Right lobe of liver (tissue), 6 donors: ENCODE results near the gene AXIN1. TPM values are rescaled to one million over a fixed set of nuclear protein-coding genes. Genes with fewer than 3 reads are reported as not detected.

Experiments used
- ATAC-seq, 4 donors: fragments of 200-7000 bp; cut with Tn5 transposase; one replicate each; pipeline ENCODE4 v1.9.1; 2020; ENCODE audit warnings: mild to moderate bottlenecking in 4 of 4, moderate library complexity in 4 of 4
- DNase-seq, 3 donors: peaks; one replicate each; pipeline ENCODE4 v3.0.0-alpha.2; 2020
- H3K27ac ChIP-seq, 3 donors: fragments of 200-600 bp; one replicate each; pipeline ENCODE4 v1.8.0; 2022
- H3K27me3 ChIP-seq, 2 donors: fragments of 200-600 bp; one replicate each; pipeline ENCODE4 v1.8.0; 2022
- H3K36me3 ChIP-seq, 4 donors: fragments of 200-600 bp; sonication (generic) in 1 of 4; one replicate each; pipeline versions ENCODE4 v1.5.1 to v1.8.0; 2017 to 2022; ENCODE audit warnings: control low read depth in 1 of 4
- H3K4me1 ChIP-seq, 4 donors: fragments of 200-600 bp; sonication (generic) in 1 of 4; one replicate each; pipeline versions ENCODE4 v1.5.1 to v1.8.0; 2017 to 2022; ENCODE audit warnings: control low read depth in 1 of 4
- H3K4me3 ChIP-seq, 3 donors: fragments of 200-600 bp; one replicate each; pipeline ENCODE4 v1.8.0; 2022
- H3K9me3 ChIP-seq, 4 donors: fragments of 200-600 bp; sonication (generic) in 1 of 4; one replicate each; pipeline versions ENCODE4 v1.5.1 to v1.8.0; 2017 to 2022; ENCODE audit warnings: control low read depth in 1 of 4
- CTCF ChIP-seq, 4 donors: fragments of 200-600 bp in 3 of 4; fragments of 450-650 bp in 1 of 4; IDR thresholded peaks; one replicate each; pipeline versions ENCODE4 v1.5.1 to v1.8.0; 2016 to 2022; ENCODE audit warnings: antibody characterized with exemption in 4 of 4, mild to moderate bottlenecking in 2 of 4
- POLR2A ChIP-seq: fragments of 450-650 bp; IDR thresholded peaks from one replicate; pipeline ENCODE4 v1.6.1; 2017; ENCODE audit warnings: antibody characterized with exemption, mild to moderate bottlenecking
- WGBS: methylation state at CpG from one replicate; pipeline ENCODE4 v1.1.6; 2018; ENCODE audit warnings: low coverage, low lambda C conversion rate; ENCODE audit not compliant: insufficient coverage; ENCODE audit errors: missing lambda C conversion rate; 5-methylcytosine and 5-hydroxymethylcytosine counted together
- intact Hi-C, 2 donors: fragments of 100-400 bp; cut with DNase I; formaldehyde crosslinking; loops; one replicate each; pipeline versions ENCODE4 v1.11.2 to v1.14.1; 2022
- total RNA-seq, 6 experiments: library from RNA; depleted of rRNA in 2 of 6; stranded (reverse); fragments of >200 nt in 2 of 6; fragmentation: NEBNext Ultra II Directional in 3 of 6; extraction: Animal tissue kit (Norgen Biotek cat#: 25700) in 3 of 6; gene quantifications; one replicate each; pipeline versions ENCODE4 v1.1.0 to v1.2.4, GENCODE V29; 2016 to 2023
- donor health status: DM: no; HTN: yes; CAD: no.
- donor health status: DM: no; HTN: no; CAD: no.
- donor health status: DM: no; HTN: no; CAD: no.
- donor health status: DM: no; HTN: yes; CAD: no.
- donor health status: DM: no; HTN: yes; CAD: no.

Gene AXIN1
- total RNA-seq, 6 experiments from 2014 or later, result 5.5 to 17.4 (median 9.4) TPM

GRCh38 chr16:290015-290680 is 62.4 kb downstream of the AXIN1 start:
- intact Hi-C loops, result no loop called here
- H3K27me3 ChIP-seq, result no peaks in the 10 kb centered on the region
- DNase-seq, result no peak
- no peaks in the 10 kb centered on the region for H3K9me3 ChIP-seq
- no peak overlapping the region for H3K4me3 ChIP-seq
- TF ChIP-seq POLR2A (no peak), CTCF (IDR thresholded peaks at IDR 0.05) (no peak)
- no peak for ATAC-seq
- no peak overlapping the region for H3K27ac ChIP-seq
- WGBS, result 96% methylated on average over 7 of the region's 25 CpGs
- no peaks in the 10 kb centered on the region for H3K4me1 ChIP-seq
- H3K36me3 ChIP-seq, result peaks cover 0 to 4% (median 0%) of the 10 kb centered on the region in 4 donors

- no CpG with 5 or more reads among the region's 22 CpGs for WGBS
- Histone ChIP-seq H3K27ac (no peak overlapping the region), H3K36me3 (peaks cover 0 to 4% (median 0%) of the 10 kb centered on the region in 4 donors), H3K27me3 (no peaks in the 10 kb centered on the region), H3K9me3 (no peaks in the 10 kb centered on the region), H3K4me3 (no peak overlapping the region), H3K4me1 (no peaks in the 10 kb centered on the region)
- ATAC-seq (no peak), DNase-seq (no peak)
- TF ChIP-seq CTCF (IDR thresholded peaks at IDR 0.05) (no peak), POLR2A (no peak)
- intact Hi-C loops, result no loop called here
Measured at GRCh38 chr16:289395-289997, 63.0 kb downstream of the AXIN1 start.

GRCh38 chr16:287981-288920 is 64.3 kb downstream of the AXIN1 start:
- DNase-seq, result no peak
- no peaks in the 10 kb centered on the region for H3K9me3 ChIP-seq
- WGBS, result 95% methylated on average over 14 of the region's 33 CpGs
- H3K4me1 ChIP-seq, result no peaks in the 10 kb centered on the region
- no peak overlapping the region for H3K4me3 ChIP-seq
- H3K27me3 ChIP-seq, result no peaks in the 10 kb centered on the region
- H3K36me3 ChIP-seq, result peaks cover 0 to 4% (median 0%) of the 10 kb centered on the region in 4 donors
- intact Hi-C loops, result no loop called here
- no peak overlapping the region for H3K27ac ChIP-seq
- no peak for ATAC-seq
- TF ChIP-seq POLR2A, result no peak
- TF ChIP-seq CTCF (IDR thresholded peaks at IDR 0.05), result no peak

GRCh38 chr16:287298-287811 is 65.2 kb downstream of the AXIN1 start:
- Histone ChIP-seq H3K27me3 (no peaks in the 10 kb centered on the region), H3K4me1 (no peaks in the 10 kb centered on the region), H3K9me3 (no peaks in the 10 kb centered on the region), H3K36me3 (no peaks in the 10 kb centered on the region), H3K27ac (no peak overlapping the region), H3K4me3 (no peak overlapping the region)
- intact Hi-C loops, result no loop called here
- DNase-seq (no peak), ATAC-seq (no peak)
- whole genome bisulfite sequencing, result 85% methylated on average over 5 of the region's 16 CpGs
- TF ChIP-seq CTCF (IDR thresholded peaks at IDR 0.05) (no peak), POLR2A (no peak)
